ENCODE results near the gene ATAD1.

GRCh38 chr10:87739703-87740102 lies 78.3 kb downstream of the ATAD1 start:
- TF ChIP-seq CTCF (IDR thresholded peaks at IDR 0.05; ENCODE audit: low read depth, low read length, poor library complexity, severe bottlenecking) = no peak
- no peak for TF ChIP-seq EZH2phosphoT487 (IDR thresholded peaks at IDR 0.05; ENCODE audit: borderline replicate concordance, low read length)
